EL (cell line): ENCODE measurements around the gene KMT5C.

ENCODE experiments used
- DNase-seq: peaks from one replicate; pipeline ENCODE4 v3.0.0-alpha.2; 2016

Gene KMT5C

DNA sequence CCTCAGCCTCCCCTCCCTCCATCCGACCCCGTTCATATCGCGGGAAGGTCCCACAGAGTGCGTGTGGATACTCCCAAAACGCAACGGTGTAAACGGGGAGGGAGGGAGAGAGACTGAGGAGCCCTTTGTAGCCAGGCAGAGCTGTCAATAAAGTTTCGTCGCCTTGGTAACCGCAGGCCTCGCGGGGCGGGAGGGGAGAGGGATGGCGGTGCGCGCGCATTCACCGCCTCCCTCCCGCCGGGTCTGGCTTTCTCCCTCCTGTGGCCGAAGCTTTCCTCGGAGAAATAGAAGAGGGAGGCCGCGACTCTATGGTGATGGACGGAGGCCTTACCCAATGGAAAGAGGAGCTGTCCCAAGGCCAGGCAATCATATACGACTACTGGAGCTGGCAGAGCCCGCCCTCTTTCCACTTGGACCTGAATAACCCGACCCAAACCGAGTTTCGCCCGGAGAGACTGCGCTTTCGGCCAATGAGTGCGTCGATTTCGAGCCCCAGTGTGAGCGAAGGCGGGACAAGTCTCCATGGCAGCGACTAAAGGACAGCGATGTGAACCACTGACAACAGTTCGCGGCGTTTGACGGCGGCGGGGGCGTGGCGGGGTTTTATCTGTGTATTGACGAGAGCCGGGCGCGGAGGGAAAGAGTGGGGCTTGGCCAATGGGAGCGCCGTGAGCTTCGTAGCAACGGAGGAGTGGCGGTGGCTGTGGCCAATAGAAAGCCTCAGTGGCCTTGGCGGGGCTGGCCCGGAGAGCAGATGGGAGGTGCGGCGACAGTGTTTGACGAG, at the start of gene KMT5C:
Gene KMT5C (plus strand): TSS at position 772 of the 784 bp plus-strand sequence. CDS start 2,061 bp downstream, outside the sequence.
- peak; percentile 100 for DNase-seq

DNA sequence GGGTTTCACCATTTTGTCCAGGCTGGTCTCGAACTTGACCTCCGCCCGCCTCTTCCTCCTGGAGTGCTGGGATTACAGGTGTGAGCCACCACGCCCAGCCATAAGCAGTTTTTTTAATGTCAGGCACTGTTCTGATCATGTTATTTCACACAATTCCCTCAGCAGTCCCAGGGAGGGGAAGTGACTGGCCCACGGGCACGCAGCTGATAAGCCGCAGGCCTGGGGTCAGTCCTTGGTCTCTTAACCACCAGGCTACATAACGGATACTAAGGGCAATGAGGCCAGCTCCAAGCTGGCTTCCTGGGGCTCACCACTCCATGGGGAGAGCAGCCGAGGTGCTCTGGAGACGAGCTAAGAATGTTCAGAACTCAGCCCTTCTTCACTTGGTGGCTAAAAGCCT, 42.4 kb upstream of the KMT5C start:
- DNase-seq: no peak

DNA sequence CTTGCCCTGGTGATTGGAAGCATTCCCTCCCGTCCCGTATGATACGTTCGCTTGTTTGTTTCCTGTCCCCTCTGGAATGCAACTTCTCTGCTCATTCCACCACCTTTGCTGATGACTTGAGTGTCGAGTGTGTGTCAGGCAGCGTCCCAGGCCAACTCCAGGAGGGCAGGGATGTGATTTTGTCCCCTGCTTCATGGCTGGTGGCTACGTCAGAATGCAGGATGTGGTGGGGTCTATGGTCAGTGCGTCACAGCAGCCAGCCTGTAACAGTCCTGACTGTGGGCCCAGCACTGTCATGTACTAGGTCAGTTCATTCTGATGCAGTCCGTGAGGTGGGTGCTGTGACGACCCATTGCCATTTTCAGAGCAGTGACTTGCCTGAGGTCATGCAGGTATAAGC, 39.7 kb upstream of the KMT5C start:
- DNase-seq: no peak

DNA sequence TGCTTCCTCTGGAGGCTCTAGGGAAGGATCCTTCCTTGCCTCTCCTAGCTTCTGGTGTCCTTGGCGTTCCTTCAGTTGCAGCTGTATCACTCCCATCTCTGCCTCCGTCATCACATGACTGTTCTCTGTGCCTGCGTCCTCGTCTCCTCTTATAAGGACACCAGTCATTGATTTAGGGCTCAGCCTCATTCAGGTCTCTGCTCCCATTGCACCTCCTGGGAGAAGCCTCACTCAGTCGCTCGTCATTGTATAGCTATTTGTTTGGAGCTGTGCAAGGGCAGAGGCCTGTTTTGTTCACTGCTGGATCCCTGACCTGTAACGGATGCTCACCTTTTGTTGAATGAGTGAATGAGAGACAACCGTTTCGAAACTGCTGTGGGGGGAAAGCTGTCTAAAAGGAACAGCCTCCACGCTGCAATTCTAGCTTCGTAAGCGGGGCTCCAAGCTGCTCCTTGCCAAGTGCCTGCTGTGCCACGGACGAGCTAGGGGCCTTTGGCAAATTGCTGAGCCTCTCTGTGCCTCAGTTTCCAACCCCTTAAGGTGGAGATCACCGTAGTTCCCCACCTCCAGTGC, 38.7 kb upstream of the KMT5C start:
- no peak for DNase-seq

DNA sequence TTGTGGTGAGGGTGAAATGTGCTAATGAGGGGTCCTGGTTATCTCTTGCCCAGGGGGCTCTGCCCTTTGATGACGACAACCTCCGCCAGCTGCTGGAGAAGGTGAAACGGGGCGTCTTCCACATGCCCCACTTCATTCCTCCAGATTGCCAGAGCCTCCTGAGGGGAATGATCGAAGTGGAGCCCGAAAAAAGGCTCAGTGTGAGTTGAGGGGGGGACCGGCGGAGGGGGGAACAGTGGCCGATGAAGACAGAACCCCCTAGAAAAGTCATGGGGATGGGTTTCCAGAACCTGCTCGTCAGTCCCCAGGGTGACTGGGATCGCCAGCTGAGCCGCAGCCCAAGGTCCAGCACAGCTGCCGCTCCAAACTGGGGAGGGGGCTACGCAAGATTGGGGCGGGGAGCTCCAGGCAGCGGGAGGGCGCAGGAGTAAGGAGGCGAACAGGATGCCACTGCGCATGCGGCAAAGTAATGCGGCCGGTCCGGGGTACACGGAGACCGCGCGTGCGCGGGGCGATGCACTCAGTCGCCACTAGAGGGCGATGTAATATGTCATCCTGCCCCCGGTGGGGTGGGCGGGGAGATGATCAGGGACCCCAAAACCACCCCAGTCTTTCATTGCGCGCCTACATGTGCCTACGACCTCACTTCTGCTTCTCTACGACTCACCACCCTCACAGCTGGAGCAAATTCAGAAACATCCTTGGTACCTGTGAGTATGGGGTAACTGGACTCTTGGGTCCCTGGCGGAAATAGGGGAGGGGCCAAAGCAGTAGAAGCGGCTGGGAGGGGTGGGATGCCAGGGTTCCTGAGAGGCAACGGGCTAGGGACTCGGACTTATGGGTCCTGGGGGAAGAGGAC, 38.0 kb upstream of the KMT5C start:
- DNase-seq: peak; percentile 77

DNA sequence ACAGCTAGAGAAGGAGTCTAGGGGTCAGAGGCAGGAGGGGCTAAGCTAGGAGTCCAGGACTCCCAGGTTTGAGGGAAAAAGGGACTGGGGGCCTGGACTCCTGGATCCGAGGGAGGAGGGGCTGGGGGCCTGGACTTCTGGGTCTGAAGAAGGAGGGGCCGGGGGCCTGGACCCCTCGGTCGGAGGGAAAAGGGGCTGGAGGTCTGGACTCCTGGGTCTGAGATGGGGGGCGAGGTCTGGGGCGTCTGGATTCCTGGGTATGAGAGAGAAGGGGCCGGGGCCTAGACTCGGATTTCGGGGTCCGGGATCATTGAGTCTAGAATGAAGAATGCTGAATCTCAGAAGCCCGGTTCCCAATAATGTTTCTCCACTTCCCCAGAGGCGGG, 37.4 kb upstream of the KMT5C start:
- DNase-seq: no peak

DNA sequence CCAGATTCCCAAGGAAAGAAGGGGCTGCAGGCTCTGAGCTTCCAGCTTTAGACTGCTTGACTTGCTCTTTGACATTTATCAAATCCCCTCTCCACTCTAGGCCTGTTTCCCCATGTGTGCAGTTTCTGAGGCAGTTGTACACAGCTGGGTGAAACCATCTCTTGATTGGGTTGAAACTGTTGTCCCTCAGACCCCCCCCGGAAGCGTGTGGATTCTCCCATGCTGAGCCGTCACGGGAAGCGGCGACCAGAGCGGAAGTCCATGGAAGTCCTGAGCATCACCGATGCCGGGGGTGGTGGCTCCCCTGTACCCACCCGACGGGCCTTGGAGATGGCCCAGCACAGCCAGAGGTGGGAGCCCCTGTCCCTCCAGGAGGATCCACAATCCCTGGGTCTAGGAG, 36.2 kb upstream of the KMT5C start:
- no peak for DNase-seq

DNA sequence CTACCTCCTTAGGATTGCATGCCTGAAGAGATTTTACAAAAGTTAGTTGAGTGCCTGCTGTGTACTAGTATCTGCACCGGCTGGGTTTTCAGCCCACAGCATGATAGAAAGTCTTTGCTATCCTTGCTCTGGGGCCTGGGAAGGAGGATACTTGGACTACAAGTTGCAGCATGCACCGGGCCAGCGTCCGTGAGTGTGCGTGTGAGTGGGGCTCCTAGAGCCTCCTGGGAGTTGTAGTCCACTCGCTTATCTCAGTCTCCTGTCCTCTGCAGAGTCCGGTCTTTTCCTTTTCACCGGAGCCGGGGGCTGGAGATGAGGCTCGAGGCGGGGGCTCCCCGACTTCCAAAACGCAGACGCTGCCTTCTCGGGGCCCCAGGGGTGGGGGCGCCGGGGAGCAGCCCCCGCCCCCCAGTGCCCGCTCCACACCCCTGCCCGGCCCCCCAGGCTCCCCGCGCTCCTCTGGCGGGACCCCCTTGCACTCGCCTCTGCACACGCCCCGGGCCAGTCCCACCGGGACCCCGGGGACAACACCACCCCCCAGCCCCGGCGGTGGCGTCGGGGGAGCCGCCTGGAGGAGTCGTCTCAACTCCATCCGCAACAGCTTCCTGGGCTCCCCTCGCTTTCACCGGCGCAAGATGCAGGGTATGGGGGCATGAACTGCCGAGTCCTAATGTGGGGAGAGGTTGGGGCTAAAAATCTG, 35.2 kb upstream of the KMT5C start:
- peak; percentile 30 for DNase-seq

DNA sequence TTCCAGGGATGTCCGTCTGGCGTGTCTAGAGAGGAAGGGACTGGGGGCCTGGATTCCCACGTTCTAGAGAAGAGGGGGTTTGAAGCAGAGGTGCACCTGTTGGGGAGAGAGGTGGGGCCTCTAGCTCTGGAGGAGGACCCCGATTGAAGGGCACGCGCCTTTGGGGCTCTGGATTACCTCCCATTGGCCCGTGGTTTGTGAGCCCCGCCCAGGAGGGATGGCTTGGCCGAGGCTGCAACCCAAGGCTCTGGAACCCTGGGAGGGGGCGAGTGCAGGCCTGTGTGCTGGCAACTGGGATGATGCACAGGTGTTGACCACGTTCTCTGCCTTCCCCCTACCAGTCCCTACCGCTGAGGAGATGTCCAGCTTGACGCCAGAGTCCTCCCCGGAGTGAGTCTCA, 34.7 kb upstream of the KMT5C start:
- DNase-seq: no peak

DNA sequence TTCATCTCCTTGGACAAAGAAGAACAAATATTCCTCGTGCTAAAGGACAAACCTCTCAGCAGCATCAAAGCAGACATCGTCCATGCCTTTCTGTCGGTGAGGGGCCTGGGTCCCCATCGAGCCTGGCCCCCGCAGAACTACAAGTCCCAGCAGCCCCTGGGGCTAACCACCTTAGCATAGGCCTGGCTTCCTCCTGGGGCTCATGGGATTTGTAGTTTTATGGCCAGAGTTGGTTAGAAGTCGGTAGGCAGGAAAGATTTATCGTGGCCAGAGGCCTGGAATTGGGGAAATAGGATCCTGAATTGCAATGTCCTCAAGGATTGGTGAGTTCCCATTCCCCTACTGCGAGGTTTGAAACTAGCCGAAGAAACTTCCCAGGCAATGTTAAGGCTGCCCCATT, 34.2 kb upstream of the KMT5C start:
- peak; percentile 37 for DNase-seq

DNA sequence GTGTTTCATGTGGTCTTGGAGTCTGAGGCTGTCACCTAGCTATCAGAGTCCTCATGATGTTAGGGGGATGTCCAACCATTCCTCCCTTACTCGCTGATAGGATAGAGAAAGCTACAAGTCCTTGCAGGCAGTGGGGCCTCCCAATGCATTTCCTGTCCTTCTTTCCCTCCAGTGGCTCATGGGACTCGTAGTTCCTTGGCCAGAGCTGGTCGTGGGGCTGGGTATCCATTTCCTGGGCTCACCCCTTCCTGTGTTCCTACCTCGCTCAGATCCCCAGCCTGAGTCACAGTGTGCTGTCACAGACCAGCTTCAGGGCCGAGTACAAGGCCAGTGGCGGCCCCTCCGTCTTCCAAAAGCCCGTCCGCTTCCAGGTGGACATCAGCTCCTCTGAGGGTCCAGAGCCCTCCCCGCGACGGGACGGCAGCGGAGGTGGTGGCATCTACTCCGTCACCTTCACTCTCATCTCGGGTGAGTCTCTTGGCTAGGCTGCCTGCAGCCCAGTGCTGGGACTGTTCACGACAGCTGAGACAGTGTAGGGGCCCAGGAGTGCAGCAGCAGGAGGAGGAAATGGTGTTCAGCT, 33.6 kb upstream of the KMT5C start:
- no peak for DNase-seq

DNA sequence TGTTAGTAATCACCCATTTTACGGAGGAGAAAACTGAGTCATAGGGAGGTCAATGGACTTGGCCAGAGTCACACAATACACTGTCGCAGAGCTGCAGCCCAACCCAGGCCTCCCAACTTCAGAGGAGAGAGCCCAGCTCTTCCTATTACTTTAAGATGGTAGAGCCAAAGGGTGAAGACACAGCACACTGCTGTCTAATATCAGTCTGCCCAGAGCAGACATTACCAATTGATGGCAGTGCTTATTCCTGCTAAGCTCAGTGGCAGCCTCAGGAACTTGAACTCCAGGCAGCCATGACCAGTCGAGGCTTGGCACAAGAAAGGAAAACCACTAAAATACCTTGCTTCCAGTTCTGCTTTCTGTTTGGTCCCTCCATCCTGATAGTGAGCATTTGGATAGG, 33.0 kb upstream of the KMT5C start:
- no peak for DNase-seq

DNA sequence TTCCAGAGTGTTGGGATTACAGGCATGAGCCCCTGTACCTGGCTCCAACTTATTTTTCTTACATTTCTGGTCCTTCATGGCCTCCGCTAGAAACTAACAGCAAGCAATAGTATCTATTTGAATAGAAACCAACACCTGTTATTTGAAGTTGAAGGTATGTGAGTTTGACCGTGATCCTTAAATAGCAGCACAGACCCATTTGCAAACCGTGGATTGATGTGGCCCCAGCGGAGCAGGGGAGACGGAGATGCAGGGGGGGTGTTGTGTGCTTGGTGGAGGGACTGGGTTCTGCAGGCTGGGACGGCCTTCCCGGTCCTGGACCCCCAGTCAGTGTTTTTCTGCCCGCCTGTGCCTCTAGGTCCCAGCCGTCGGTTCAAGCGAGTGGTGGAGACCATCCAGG, 31.4 kb upstream of the KMT5C start:
- DNase-seq: no peak

DNA sequence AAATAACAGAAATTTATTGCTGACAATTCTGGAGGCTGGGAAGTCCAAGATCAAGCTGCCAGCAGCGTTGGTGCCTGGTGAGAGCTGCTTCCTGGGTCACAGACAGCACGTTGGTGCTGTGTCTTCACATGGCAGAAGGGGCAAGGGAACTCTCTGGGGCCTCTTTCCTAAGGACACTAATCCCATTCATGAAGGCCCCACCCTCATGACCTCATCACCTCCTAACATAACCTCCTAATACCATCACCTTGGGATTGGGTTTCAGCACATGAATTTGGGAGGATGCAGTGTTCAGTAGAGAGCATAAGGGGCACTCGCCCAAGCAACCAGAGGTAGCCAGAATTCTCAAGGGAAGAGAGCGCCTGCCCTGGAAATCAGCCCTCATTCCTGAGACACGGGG, 30.2 kb upstream of the KMT5C start:
- DNase-seq: no peak

DNA sequence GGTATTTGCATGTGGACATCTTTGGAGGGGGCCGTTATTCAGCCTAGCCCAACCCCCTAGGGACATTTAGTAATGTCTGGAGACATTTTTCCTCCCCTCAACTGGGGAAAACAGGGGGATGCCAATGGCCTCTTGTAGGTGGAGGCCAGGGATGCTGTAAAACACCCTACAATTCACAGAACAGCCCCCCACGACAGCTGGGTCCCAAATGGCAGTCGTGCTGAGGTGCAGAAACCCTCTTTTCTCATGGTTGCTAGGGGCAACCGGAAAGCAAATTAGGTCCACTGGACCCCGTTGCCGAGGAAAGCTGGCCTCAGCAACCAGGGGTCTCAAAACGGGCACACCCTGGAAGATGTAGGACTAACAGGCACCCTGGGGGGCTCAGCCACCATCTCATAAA, 29.2 kb upstream of the KMT5C start:
- DNase-seq: no peak

DNA sequence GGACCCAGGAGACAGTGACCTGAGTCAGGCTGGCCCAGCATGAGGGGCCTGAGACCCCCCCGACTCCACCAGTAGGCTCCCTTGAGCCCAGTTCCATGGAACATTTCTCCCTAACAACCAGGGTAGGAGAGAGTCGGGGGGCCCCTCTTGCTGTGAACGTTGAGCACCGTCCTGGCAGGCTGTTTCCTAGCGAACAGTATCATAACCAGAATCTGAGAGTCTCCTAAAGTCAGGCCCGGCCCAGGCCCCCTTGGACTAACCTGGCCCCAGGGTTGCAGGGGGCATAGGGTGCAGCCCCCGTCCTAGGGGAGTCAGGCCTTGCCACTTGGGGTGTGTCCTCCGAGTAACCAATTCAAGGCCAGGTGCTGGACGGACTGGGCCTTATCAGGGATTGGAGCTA, 28.3 kb upstream of the KMT5C start:
- no peak for DNase-seq

DNA sequence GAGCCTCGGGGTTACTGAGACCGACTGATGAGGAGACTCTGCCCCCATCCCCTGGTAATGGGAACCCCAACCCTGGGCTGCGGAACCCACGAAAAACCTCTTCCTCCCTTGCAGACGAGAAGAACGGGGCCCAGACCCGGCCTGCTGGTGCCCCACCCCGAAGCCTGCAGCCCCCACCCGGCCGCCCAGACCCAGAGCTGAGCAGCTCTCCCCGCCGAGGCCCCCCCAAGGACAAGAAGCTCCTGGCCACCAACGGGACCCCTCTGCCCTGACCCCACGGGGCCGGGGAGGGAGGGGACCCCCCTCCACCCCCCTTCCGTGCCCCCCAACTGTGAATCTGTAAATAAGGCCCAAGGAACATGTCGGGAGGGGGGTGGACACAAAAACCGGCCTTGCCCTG, 27.9 kb upstream of the KMT5C start:
- no peak for DNase-seq

DNA sequence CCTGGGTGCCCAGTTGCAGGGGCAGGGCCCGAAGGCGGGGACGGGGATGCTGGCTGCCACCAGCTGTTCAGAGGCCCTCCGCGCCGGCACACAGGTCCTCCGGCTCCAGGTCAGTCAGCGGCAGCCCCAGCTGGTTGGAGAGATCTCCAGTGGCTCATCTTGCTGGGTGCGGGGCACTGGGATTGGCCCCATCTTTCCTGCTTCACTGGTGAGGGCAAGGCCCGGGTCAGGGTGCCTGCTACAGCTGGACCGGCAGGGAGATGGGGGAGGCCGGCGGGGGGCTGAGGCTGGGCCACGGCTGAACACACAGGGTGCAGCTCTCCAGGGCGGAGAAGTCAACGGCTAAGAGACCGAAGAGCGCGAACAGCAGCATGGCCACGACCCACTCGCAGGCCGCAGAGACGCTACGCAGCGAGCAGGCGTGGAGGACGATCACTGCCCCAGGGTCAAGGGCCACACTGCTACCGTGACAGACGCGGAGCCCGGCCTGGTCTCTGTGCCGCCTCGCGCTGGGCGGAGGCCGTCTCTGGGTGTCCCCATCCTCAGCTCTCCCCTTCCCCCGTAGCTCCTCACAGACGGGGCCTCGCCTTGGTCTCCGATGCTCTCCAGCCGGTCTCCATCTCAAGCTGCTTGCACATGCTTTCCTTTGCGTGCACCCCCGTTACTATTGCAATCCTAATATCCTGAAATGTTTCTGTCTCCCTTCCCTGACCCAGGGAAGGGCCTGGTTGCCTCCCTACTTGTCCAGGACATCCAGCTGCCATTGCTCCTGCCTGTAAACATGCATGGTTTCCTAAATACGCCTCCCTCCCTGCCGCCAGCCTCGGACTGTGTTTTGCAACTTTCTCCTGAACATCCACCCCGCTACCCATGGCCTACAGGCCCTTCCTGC, 26.8 kb upstream of the KMT5C start:
- DNase-seq: no peak

DNA sequence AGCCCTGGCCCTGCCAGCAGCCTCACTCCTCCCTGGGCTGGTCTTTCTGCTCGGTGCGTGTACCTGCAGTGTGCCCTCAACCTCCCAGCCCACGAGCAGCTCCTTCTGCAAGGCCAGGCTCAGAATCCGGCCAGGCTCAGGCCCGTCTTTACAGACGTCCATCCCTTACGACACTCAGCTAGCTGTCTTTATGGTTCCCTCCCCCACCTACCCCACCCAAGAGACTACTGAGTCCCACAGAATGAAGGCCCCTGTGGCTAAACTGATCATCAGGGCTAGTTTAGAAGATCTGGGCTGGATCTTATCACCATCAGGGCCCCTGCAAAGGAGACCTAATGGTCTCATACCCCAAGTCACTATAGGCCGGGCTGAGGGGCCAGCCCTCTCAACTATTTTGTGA, 25.3 kb upstream of the KMT5C start:
- no peak for DNase-seq

DNA sequence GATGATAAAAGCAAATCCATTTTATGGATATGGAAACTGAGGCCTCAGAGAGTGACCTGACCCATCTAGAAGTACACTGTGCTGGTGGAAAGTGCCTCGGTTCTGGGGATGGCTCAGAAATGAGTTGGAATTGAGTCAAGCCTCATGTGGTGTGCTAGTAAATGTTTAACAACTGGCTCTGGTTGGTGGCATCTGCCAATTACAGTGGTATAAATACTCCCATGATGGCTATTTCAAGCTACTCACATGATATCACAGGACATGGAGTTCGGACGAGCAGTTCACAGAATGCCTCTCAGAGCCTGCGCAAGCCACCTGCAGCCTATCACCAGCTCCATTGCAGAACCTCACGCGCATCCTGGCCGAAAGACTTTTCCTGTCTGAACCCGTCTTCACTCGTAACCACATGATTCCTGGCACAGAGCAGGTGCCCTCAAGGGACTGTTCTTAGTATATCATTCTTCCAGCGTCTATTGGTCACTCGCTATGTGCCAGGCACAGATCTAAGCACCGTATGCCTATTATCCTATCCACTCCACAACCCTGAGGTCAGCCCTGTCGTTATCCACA, 23.6 kb upstream of the KMT5C start:
- no peak for DNase-seq

DNA sequence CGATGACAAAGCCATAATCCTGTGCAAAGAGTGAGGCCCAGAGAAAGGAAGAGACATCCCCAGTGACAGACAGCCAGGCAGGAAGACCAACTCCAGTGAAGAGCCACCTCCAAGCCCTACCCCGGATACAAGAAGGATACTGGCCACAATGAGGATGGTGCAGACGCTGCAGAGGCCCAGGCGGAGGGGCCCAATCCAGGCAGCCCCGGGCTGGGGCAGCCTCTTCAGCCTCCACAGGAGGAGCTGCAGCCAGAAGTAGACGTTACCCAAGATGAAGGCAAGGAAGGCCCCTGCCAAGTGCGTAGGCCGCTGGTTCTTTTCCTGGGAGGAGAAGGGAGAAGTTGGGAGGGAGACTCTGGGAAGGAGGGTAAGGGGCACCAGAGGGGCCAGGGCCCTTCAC, 23.0 kb upstream of the KMT5C start:
- no peak for DNase-seq

DNA sequence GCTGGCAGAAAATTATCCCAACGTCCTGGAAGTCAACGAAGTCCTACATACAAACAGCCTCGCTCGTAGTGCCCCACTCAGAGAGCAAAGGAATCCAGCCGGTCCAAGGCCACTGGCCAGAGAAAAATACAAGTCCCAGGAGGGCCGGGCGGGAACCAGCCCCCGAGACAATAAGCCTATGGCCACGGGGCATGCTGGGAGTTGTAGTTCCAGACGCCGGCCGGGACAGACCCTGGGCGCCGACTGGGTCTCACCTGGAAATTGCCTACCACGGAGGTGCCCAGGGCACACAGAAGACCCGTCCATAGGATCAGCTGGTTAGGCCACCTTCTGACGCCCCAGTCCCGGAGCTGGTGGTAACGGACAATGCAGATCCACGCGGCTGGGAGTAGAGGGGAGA, 19.9 kb upstream of the KMT5C start:
- peak; percentile 53 for DNase-seq
